Tibial artery (tissue), 4 donors: Measurements from ENCODE around the gene WNT16.

Experiments
- DNase-seq, 2 donors: peaks; one replicate each; pipeline ENCODE4 v3.0.0-alpha.2; 2019
- H3K27ac ChIP-seq, 2 donors: fragments of 200-600 bp; sonication (generic) in 1 of 2; 1 replicate in 1 of 2; 2 replicates in 1 of 2; pipeline ENCODE4 v1.5.1; 2018 to 2019; ENCODE audit warnings: mild to moderate bottlenecking in 1 of 2
- H3K27me3 ChIP-seq, 2 donors: fragments of 200-600 bp; sonication (generic) in 1 of 2; one replicate each; pipeline versions ENCODE4 v1.5.1 to v1.6.0; 2016 to 2019
- H3K36me3 ChIP-seq, 3 donors: fragments of 200-600 bp; sonication (generic) in 2 of 3; one replicate each; pipeline ENCODE4 v1.5.1; 2016 to 2019; ENCODE audit warnings: mild to moderate bottlenecking in 2 of 3
- H3K4me1 ChIP-seq, 4 donors: fragments of 200-600 bp; sonication (generic) in 2 of 4; 1 replicate in 3 of 4; 2 replicates in 1 of 4; pipeline ENCODE4 v1.5.1; 2016 to 2019
- H3K4me3 ChIP-seq, 2 donors: fragments of 200-600 bp; sonication (generic) in 1 of 2; 1 replicate in 1 of 2; 2 replicates in 1 of 2; pipeline ENCODE4 v1.5.1; 2018 to 2019; ENCODE audit warnings: mild to moderate bottlenecking in 2 of 2
- H3K9me3 ChIP-seq, 3 donors: fragments of 200-600 bp; sonication (generic) in 1 of 3; one replicate each; pipeline ENCODE4 v1.5.1; 2016 to 2019
- CTCF ChIP-seq, 2 experiments: fragments of 200-600 bp in 1 of 2; fragments of 450-650 bp in 1 of 2; IDR thresholded peaks; one replicate each; pipeline ENCODE4 v1.5.1; 2017 to 2019; ENCODE audit warnings: antibody characterized with exemption in 2 of 2, mild to moderate bottlenecking in 1 of 2, moderate library complexity in 1 of 2
- intact Hi-C: fragments of 100-400 bp; cut with DNase I; formaldehyde crosslinking; loops from one replicate; pipeline ENCODE4 v1.15.0; 2023; ENCODE audit warnings: low total_unique reads

WNT16 gene

GRCh38 chr7:121351682-121352081 is 22.9 kb downstream of the WNT16 start:
- Histone ChIP-seq H3K36me3 (peaks cover 15 to 46% (median 36%) of the 10 kb centered on the region in 3 donors), H3K4me3 (no peak overlapping the region), H3K4me1 (no peaks in the 10 kb centered on the region), H3K27me3 (no peaks in the 10 kb centered on the region), H3K27ac (no peak overlapping the region), H3K9me3 (no peaks in the 10 kb centered on the region)
- intact Hi-C loops, result loop anchor here (10.0 kb wide), 1 partner anchor 413 kb away; no protein-coding TSS in a partner anchor
- TF ChIP-seq CTCF (IDR thresholded peaks at IDR 0.05), result no peak
- DNase-seq, result no peak

- peaks cover 19 to 45% (median 41%) of the 10 kb centered on the region in 3 donors for H3K36me3 ChIP-seq
- no peaks in the 10 kb centered on the region for H3K4me1 ChIP-seq
- no peak overlapping the region for H3K27ac ChIP-seq
- TF ChIP-seq CTCF (IDR thresholded peaks at IDR 0.05), result no peak
- no peaks in the 10 kb centered on the region for H3K27me3 ChIP-seq
- no peak for DNase-seq
- H3K9me3 ChIP-seq, result no peaks in the 10 kb centered on the region
- H3K4me3 ChIP-seq, result no peak overlapping the region
- intact Hi-C loops, result loop anchor here (10.0 kb wide), 1 partner anchor 412 kb away; no protein-coding TSS in a partner anchor
Measured at GRCh38 chr7:121352323-121352722, 23.5 kb downstream of the WNT16 start.

- Histone ChIP-seq H3K9me3 (no peaks in the 10 kb centered on the region), H3K27ac (no peak overlapping the region), H3K36me3 (peaks cover 30 to 64% (median 59%) of the 10 kb centered on the region in 3 donors), H3K27me3 (no peaks in the 10 kb centered on the region), H3K4me3 (no peak overlapping the region), H3K4me1 (no peaks in the 10 kb centered on the region)
- intact Hi-C loops, result loop anchor here (10.0 kb wide), 1 partner anchor 409 kb away; no protein-coding TSS in a partner anchor
- no peak for TF ChIP-seq CTCF (IDR thresholded peaks at IDR 0.05)
- DNase-seq, result no peak
Measured at GRCh38 chr7:121355574-121355973, 26.8 kb downstream of the WNT16 start.

GRCh38 chr7:121360564-121360963 is 31.8 kb downstream of the WNT16 start:
- intact Hi-C loops, result no loop called here
- Histone ChIP-seq H3K4me1 (no peaks in the 10 kb centered on the region), H3K9me3 (no peaks in the 10 kb centered on the region), H3K27me3 (no peaks in the 10 kb centered on the region), H3K36me3 (peaks cover 46 to 59% (median 52%) of the 10 kb centered on the region in 3 donors), H3K27ac (no peak overlapping the region), H3K4me3 (no peak overlapping the region)
- TF ChIP-seq CTCF (IDR thresholded peaks at IDR 0.05), result no peak
- no peak for DNase-seq

GRCh38 chr7:121366852-121367431 is 38.1 kb downstream of the WNT16 start:
- TF ChIP-seq CTCF (IDR thresholded peaks at IDR 0.05), result peak; percentile 72 to 77
- no peak overlapping the region for H3K4me3 ChIP-seq
- peaks cover 0 to 6% (median 2%) of the 10 kb centered on the region in 4 donors for H3K4me1 ChIP-seq
- H3K27ac ChIP-seq, result no peak overlapping the region
- no peaks in the 10 kb centered on the region for H3K9me3 ChIP-seq
- DNase-seq, result no peak
- peaks cover 9 to 14% (median 12%) of the 10 kb centered on the region in 3 donors for H3K36me3 ChIP-seq
- intact Hi-C loops, result loop anchor here (2.0 kb wide), 1 partner anchor 182 kb away; no protein-coding TSS in a partner anchor
- no peaks in the 10 kb centered on the region for H3K27me3 ChIP-seq
